Hematopoietic multipotent progenitor cell (in vitro differentiated cells): ENCODE results near the gene PPARG. TPM values are rescaled to one million over a fixed set of nuclear protein-coding genes. Genes with fewer than 3 reads are reported as not detected.

Experiments used
- DNase-seq, 3 donors: peaks; one replicate each; pipeline ENCODE4 v3.0.0-alpha.2; 2011 to 2015; ENCODE audit warnings: low read depth in 2 of 3, low spot score in 2 of 3
- total RNA-seq: library from RNA; depleted of rRNA; stranded (reverse); fragments of >200 nt; gene quantifications from one replicate; pipeline ENCODE4 v1.2.3, GENCODE V29; 2012

The PPARG gene
- total RNA-seq, 1 donor: not detected

DNA sequence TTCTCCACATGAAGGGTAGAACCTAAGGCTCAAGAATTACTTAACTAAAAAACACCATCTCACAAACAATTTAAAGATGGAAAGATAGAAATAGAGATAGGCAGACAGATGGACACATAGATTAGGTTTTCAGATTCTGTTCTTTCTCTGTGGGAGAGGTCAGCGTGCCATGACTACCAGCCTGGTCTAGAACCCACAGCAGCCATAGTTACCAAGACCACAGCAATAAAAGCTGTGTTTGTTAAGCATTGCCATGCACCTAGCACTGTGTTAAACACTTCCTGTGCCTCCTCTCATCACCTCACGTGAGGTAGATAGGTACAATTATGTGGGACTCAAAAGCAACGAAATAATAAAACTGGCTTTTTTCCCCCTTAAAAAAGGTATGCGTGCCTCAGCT lies 112.3 kb downstream of the PPARG start:
- DNase-seq: no peak

DNA sequence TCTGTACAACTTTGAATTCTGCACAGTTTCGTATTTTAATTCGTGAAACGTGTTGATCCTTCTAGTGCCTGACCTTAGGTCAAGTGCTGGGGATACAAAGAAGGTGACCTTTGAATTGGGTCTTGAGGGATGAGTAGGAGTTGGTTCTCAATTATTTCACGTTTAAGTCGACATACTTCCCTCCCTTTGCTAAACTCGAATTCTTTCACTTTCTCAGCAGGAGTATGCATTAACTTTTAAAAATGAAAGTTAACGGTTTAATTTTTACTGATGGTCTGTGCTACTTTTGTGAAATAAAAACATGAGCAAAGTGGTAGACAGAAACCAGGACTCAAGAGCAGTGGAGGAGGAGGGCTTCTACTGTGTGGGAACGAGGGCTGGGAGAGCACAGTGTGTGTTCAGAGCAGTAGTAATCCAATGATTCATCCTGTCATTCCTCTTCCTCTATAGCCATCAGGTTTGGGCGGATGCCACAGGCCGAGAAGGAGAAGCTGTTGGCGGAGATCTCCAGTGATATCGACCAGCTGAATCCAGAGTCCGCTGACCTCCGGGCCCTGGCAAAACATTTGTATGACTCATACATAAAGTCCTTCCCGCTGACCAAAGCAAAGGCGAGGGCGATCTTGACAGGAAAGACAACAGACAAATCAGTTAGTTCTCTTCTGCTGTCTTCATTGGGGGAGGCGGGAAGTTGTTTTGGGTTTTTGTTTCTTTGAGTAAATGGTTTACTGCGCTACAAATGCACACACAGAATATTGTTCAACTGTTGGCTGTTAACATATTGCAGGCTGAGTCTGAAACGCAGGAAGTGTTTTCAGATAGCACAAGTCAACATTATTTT lies 116.8 kb downstream of the PPARG start:
- DNase-seq: no peak

DNA sequence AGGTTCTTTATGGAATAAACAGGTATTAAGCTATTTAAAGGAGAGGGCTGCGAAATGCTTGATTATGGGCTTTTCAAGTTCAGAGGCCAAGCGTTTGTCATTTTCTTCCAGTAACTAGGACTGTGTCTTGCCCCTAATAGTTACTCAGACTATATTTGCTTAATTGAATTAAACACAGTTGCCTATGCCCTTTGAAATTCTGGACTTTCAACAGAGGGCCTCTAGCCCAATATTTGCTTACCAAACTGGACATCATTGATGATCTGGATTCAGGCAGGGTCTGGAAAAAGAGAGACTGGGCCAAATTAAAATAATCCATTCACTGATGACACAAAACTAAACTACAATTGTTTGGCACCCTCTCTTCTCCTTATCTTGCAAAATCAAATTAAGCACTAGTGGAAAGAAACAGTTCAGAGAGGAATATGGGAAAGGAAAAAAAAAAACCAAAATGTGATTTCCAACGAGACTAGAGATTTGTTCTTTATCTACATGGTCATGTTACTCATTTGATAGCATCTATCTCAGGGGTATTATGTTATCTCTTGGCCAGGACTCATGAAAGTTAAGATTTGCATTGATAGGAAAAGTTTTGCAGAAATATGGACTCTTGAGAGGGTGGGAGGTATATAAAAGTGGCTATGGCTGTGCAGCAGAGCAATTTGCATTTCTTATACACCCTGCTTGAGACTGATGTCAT lies 120.3 kb downstream of the PPARG start:
- no peak for DNase-seq

DNA sequence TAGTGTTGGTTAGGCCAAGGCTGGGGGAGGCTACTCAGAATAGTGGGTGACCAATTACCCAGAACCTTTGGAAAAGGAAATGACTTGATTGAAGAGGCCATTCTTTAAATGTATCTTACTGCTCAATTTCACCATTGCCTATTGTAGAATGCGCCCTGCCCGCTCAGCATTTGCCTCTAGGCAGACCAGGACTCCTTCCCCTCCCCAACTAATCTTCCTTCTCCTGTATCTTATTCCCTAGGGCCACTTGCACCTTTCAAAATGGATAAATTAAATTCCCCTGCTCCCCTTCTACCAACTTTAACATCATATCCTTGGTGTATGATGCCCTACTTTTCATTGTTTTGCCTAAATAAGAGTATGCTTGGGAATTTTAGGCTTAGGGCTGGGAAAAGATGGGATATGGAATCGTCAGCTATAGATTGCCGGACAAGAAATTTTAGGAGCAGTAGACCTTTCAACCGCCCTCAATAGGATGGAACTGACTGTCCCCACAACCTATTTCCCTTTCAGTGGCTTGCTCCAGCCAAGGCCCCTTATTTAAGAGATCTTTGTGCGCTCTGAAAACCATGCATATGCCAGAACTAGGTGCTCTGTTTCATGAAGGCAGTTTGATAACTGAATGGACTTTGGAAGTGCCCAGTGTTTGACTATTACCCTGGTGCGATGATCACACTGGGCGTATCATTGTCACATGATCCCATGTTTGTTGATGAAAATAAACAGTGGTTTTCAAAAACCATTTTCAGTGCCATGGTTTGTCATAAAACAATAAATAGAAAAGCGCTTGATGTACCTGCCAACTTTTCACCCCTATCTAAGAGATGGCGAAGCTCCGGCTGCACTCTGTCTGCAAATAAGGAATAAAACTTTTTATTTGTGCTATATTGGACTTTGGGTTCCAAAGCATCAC lies 121.1 kb downstream of the PPARG start:
- DNase-seq: no peak

DNA sequence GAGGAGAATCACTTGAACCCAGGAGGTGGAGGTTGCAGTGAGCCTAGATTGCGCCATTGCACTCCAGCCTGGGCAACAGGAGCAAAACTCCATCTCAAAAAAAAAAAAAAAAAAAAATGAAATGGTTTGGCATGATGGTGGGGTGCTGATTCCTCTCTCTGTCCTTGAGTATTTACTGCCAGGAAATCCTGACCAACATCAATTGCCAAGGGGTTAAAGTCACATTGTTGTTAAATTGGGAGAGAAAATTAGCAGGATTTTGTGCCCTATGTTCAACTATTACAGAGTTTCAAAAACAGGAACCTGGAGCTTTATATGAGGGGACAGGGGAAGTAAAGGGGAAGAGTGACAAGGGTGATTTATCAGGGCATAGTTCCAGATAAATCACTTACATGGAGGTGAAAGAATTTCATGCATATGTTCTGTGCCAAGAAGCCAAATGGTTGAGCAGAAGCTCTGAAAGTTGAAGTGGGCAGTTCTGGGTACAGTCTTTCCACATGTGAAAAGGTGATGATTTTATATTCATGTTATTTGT lies 124.9 kb downstream of the PPARG start:
- peak in 2 of 3 donors; percentile 21 to 66 for DNase-seq

DNA sequence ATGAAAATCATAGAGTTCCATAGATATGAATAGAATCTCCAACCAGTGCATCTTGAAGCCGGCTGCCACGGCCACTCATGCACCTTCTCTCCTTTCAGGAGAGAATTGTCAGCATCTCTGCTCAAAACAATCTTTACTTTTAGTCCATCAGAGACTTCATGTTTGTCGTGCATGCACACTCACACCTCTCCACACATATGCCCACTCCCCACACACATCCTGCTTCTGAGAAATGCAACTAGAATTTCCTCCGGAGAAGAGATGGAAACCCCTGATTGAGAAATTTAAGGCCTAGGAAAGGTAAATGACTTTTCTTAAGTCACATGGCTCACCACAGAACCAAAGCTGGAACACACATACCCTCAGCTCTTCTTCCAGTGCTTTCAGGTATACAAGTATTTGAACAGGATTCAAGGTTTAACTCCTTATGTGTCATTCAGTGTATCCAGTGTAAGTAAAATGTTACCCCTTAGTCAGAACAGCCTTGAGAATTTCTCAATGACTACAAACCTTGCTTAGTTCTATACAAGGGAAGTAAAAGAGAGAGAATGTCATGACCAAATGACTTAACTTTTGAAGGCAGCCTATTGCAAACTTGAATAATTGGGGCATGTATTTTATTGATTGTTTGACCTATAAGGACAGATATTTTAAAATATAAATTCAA lies 126.3 kb downstream of the PPARG start:
- no peak for DNase-seq

DNA sequence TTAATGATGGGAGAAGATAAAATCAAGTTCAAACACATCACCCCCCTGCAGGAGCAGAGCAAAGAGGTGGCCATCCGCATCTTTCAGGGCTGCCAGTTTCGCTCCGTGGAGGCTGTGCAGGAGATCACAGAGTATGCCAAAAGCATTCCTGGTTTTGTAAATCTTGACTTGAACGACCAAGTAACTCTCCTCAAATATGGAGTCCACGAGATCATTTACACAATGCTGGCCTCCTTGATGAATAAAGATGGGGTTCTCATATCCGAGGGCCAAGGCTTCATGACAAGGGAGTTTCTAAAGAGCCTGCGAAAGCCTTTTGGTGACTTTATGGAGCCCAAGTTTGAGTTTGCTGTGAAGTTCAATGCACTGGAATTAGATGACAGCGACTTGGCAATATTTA lies 127.9 kb downstream of the PPARG start:
- no peak for DNase-seq

DNA sequence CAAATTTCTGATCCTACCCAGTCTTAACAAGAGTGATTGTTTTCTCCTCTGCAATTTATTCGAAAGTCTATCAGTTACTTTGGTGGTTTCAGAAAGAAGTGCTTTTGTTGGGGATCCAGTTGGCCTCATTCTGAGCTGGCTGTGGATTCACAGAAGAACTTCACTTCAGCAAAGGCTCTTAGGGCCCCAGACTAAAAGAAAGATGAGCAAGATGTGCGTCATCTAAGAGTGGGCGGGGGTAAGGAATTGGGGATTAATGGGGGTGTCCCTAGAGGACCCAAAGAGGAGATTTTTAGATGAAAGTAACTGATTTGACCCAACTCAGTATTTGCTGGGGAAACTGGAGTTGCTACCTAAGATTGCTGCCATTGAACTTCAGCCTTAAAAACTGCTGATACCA lies 131.5 kb downstream of the PPARG start:
- DNase-seq: no peak

DNA sequence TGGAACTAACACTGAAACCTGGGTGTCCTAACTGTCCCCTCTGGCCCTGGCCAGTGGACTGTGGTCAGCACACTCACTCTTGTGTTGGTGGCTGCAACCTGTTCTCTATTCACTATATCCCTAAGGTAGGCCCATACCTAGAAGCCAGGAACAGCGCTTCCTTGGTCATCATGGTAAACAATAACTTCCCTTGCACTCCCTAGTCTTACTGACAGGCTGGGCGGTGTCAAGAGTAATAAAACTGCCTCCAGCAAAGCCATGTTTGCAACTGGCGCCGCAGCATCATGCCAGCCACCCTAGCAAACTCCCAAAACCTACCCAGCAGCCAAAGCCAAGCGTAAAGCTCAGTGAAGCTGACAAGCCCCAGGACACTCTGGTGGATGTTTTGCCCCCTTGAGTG lies 132.3 kb downstream of the PPARG start:
- DNase-seq: no peak

DNA sequence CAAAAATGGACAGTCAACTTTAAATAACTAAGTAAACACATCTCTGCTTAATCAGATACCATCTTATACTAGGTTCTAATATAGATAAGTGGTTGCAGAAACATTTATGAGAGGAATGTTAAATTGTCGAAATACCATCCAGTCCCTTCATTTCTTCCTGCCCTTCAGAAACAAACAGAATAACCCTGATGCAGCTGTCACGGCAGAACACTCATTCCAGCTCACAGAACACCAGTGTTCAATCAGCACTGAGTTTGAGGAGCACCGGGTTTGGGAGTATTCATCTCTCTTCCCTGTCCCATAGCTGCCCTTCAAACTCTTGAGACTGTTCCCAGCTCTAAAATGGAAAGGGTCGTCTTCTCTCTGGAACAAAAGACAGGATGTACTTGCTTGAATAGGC lies 134.3 kb downstream of the PPARG start:
- no peak for DNase-seq

DNA sequence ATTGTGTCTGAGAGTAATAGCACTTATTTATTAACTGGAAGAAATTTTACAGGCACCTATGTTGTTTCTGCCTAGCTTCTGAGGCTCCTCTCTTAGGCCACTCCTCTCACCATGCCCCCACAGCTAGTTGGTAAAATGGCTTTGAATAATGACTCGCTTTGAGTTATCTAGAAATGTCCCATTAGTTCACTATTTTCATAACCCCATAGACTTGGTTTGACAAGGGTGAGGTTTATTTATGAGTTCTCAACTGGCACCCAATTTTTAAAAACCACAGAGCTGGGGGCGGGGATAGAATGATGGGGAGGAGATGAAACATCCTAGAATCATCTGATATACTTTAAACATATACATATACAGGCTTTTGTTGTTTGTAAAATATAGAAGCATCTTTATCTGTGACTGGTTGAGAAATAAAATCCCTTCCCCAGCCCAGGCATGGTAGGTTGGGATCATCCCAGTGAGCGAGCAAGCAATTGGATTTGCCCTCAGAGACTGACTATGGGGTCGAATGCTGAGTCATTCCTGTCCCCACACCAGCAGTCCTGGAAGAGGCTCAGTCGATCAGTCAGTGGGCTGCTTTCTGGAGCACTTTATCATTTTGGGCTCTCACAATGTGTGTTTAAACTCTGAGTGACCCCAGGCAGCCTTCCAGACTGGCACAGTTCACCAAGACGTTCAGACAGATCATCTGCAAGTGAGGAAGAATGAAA lies 135.2 kb downstream of the PPARG start:
- DNase-seq: peak in 1 of 3 donors; percentile 40

DNA sequence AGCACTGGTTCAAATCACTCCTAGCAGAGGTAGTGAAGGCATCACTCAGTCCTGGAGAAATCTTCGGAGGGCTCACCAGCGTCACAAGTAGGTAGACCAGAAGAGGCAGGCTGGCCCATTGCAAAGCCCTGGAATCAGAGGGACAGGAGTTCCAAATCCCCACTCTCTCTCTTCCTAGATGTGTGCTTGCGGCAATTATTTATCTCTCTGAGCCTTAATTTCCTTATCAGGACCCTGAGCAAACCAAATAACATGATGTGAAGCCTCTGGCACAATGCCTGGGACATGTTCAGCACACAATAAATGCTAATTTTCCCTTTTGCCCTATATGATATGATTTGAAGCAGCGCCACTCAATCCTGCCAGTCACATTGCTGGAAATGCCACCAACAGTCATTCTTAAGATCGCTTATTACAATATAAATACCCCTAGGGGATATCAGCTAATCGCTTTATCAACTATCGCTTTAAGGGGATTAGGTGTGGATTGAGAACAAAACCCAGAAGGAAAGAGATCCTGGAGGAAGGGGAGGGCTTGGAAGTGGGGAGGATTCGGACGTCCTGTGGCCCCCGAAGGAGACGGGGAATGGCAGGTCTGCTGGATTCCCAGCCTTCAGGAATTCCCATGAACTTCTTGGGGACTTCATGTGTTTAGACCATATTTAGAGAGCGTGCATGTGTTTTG lies 135.9 kb downstream of the PPARG start:
- no peak for DNase-seq

DNA sequence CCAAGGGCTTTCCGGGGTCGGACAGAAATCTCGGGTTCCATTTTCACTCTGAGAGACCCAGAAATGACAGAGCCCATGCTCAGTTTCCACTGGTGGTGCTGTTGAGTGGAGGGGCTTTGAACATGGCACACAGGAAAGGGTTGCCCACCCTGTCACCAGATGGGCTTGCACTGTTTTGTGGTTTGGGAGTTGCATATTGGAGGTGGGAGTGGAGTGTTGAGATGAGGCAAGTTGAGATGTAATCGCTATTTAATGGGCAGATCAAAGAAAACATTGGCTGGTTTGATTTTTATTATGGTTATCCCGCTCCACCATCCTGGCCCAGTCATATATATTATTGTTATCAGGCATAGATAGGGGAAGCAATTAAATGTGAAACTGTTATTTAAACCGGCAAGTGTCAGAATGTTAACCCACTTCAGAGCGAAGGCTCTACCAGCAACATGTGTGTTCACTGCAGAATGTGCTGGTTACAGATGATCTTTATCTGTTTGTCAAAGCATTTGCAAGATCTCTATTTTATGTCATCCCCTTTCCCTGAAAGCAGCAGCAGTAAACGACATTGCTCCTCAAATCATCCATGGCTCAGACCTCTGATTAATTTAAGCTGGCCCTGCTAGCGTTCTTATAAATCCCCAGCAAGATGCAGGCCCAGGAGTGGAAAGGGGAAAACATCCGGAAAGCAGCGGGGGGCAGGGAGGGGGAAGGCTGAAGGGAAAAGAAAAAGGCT lies 137.1 kb downstream of the PPARG start:
- DNase-seq: no peak

DNA sequence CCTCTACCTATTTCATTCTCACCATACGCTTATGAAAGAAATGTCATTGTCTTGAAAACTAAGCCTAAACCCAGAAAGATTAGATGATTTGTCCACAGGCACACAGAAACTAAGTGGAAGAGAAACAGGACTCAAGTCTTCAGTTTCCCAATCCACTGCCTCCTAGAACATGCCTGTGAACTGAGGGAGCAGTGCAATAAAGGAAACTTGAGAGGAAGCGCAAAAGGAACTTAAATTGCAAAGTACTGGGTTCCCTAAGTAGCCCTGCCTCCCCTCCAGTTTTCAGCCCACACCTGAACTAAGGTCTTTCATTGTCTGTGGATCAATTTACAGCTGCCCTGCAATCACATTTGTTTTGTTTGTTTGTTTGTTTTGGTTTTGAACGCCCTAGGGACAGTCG lies 138.7 kb downstream of the PPARG start:
- no peak for DNase-seq

DNA sequence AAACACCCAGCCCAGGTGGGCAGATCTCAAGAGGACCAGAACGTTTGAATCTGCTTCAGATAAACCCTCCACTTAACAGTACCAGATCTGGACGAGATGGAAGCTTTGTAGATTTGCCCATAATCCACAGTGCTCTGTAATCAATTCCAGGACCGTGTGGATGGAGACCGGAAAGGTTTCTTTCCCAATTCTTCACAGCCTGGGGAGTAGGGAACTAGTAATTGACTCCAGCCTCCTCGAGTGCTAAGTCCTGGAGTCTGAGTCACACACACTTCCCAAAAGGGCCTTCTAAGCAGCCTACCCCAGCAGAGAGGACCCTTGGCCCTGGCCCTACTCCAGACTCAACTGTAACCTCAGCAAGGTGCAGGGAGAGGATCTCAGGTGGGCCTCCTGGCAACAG lies 139.3 kb downstream of the PPARG start:
- DNase-seq: no peak

DNA sequence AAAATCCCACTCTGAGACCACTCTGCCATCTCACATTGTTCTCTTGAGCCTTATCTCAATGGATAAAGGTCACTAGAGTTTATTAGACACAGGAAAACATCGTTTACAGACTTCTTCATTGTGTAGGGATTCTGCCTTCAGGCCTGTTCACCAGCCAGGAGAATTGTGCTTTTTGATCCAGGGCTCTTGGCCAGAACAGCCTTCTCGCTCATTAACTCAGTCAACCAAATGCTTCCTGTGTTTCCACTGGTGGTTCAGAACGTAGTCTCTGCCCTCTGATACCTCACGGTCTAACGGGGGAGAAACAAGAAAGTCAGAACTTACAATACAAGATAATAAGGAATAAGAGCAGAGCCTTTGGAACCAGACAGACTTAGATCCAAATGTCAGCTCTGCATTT lies 141.2 kb downstream of the PPARG start:
- DNase-seq: no peak

DNA sequence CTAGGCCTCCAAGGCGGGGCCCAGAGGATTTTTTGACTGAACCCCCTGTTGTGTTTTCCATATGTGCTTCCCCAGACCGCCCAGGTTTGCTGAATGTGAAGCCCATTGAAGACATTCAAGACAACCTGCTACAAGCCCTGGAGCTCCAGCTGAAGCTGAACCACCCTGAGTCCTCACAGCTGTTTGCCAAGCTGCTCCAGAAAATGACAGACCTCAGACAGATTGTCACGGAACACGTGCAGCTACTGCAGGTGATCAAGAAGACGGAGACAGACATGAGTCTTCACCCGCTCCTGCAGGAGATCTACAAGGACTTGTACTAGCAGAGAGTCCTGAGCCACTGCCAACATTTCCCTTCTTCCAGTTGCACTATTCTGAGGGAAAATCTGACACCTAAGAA lies 145.0 kb downstream of the PPARG start:
- no peak for DNase-seq

DNA sequence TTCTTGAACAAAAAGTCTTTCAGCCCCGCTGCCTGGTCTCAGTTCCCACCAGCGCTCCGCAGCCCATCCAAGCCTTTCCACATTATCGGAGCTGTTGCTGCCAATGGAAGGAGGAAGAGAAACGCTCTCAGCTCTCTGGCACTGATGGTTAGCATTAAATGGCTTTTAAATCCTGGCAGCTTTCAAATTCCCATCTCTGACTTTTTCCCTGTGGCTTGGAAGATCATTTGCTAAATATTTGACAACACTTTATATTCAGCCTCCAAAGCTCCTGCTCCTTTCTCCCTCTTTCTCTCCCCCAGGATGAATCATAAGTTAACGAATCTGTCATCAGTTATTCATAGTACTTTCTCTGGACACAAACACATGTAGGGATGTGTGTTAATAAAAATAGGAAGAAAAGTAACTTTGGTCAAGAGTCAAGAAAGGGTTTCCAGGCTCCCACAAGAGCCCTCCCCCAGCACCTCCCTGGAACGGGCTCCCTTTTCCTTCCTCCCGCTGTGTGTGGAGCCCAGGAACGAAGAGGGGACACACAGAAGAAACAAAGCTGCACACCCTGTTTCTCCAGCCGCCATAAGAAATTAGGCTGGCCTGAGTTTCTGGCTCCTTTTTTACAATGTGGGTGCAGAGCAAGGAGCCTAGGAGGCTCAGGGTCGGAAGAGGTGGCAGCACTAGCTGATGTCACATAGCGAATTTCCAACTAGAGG lies 147.8 kb downstream of the PPARG start:
- DNase-seq: no peak
